GM18526 (cell line): ENCODE results near the gene DNAJB13.

ENCODE experiments used
- POLR2A ChIP-seq: IDR thresholded peaks from 3 replicates; pipeline ENCODE4 v1.6.1; 2011; ENCODE audit not compliant: insufficient read length; ENCODE audit errors: extremely low read depth

Gene DNAJB13

DNA sequence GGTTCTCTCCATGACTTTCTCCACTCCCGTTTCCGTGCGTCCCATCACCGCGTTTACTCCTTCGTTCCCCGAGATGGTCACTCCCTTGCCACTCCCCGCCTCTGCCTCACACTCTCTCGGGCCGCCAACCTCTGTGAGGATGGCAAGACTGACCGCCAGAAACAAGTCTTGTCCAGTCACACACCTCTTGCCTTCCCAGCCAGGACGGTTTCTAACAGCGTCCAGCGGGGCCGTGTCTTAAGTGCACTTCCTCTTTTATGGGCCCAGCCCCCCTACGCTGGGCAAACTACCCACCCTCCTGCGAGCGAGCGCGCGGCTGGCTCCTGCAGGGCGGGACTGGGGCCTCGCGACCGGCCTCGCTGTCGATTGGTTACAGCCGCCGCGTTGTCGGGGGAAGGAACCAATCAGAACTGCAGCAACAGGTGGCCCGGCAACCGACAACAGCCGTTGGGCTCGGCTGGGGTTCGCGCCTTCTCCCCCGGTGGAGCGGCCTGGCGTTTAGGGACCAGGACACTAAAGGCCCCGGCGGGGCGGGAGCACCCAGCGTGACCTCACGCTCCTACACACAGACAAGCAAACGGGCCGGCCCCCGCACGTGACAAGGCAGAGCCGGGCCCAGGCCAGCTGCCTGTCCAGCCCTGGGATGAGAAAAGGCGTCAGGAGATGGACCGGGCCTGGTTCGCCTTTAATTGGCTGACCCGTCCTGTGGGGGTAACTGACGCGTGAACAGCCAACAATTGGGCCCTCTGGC is 32.3 kb downstream of the DNAJB13 start:
- peak; percentile 46 for TF ChIP-seq POLR2A

DNA sequence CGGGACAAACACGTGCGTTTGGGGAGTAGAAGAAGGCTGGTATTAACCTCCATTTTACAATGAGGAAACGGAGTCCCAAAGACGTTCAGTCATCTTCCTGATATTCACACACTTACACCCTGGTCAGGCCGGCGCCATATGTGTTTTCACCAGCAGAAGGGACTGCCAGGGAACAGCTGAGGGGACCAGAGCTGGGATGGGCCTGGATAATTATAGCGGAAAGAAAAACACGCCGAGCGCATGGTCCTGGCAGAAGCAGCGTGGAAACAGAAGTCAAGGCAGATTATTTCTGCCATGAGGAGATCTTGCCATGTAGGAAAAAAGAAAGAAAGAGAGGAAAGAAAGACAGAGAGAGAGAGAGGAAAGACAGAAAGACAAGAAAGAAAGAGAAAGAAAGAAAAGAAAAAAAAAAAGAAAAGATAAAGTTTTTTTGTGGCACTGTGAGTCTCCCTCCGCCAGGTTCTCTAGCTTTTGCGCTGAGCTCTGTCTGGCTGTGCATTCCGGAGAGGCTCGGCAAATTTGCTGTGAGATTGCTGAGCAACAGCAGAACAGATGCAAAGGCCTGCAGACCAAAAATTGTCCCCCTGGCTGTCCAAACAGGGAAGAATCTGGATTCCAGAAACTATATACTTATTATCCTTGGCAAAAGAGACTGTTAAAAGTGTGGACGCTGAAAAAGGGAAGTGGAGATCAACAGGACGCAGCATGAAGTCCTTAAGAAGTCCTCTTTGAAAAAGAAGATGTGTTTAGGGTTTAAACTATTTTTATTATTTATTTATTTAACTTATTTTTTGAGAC is 33.1 kb downstream of the DNAJB13 start:
- no peak for TF ChIP-seq POLR2A

DNA sequence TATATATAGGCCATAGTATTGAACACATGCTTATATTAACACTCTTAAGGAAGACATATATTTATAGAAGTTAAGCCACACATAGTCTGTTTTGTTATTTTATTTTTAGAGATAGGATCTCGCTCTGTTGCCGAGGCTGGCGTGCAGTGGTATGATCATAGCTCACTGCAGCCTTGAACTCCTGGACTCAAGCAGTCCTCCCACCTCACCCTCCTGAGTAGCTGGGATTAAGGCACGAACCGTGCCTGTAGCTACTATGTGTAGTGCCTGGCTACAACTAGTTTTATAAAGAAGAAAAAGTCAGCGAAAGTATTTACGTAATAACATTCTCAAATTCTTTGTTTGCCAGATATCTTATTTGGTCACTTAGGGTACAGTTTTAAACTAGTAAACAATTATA is 37.4 kb downstream of the DNAJB13 start:
- TF ChIP-seq POLR2A = no peak

- no peak for TF ChIP-seq POLR2A
Measured at GRCh38 chr11:73989156-73989555, 38.3 kb downstream of the DNAJB13 start.

DNA sequence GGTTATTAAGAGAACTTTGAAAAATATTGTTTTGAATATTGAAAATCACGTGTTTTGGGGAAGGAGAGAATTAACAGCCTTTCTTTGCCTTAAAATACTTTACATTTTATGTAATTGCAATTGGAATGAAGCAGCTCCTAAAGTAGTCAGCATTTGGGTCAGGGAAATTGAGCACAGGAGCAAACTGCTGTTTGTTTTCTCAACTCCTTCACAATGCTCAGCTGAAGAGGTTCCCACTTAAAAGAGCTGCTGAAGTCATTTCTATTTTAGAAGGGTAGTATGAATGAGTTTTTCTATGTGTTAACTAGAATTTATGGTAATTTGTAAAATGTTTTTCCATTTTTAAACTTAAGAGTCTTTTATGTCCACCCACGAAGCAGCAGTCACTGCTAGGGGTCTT is 39.9 kb downstream of the DNAJB13 start:
- TF ChIP-seq POLR2A = no peak

- no peak for TF ChIP-seq POLR2A
Measured at GRCh38 chr11:73991471-73992006, 40.7 kb downstream of the DNAJB13 start.

DNA sequence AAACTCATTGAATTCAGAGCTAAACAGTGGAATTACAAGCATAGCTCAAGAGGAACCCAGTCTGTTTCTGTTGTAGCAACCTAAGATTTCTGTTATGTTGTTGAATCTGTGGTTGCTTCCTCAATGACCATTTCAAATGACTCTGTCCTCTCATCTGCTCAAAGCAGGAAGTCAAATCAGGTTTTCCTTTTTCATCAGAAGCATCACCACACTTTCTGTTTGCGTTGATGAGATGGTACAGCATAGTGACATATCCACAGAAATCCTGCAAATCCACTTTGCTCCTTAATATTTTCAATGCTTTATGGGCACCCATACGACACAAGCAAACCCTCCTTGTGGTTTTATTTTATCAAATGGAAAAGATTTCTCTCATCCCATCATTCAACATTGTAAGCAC is 44.4 kb downstream of the DNAJB13 start:
- no peak for TF ChIP-seq POLR2A

GRCh38 chr11:73995731-73996130 is 44.9 kb downstream of the DNAJB13 start:
- no peak for TF ChIP-seq POLR2A

GRCh38 chr11:73996161-73996747 is 45.4 kb downstream of the DNAJB13 start:
- no peak for TF ChIP-seq POLR2A

DNA sequence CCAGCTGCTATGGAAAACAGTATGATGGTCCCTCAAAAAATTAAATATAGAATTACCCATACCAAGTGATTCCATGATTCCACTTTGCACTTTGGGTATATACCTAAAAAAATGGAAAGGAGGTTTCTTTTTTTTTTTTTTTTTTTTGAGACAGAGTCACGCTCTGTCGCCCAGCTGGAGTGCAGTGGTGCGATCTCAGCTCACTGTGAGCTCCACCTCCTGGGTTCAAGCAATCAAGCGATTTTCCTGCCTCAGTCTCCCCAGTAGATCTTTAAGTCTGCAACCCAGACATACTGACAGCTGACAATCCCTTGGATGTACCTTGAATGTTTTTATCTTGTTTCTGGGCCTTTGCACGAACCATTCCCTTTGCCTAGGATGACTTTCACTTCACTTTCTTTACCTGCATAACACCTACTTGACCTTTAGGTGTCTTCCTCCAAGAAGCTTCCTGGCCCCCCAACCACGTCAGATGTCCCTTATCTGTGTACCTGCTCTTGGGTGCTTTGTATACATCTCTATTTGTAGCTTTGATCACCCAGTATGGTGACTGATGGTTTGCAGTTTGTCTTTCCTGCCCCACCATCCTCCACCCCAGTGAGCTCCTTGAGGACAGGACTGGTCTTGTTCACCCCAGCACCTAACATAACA is 46.4 kb downstream of the DNAJB13 start:
- no peak for TF ChIP-seq POLR2A

- no peak for TF ChIP-seq POLR2A
Measured at GRCh38 chr11:73998846-73999575, 48.2 kb downstream of the DNAJB13 start.

- TF ChIP-seq POLR2A = no peak
Measured at GRCh38 chr11:73999581-74000306, 48.9 kb downstream of the DNAJB13 start.

DNA sequence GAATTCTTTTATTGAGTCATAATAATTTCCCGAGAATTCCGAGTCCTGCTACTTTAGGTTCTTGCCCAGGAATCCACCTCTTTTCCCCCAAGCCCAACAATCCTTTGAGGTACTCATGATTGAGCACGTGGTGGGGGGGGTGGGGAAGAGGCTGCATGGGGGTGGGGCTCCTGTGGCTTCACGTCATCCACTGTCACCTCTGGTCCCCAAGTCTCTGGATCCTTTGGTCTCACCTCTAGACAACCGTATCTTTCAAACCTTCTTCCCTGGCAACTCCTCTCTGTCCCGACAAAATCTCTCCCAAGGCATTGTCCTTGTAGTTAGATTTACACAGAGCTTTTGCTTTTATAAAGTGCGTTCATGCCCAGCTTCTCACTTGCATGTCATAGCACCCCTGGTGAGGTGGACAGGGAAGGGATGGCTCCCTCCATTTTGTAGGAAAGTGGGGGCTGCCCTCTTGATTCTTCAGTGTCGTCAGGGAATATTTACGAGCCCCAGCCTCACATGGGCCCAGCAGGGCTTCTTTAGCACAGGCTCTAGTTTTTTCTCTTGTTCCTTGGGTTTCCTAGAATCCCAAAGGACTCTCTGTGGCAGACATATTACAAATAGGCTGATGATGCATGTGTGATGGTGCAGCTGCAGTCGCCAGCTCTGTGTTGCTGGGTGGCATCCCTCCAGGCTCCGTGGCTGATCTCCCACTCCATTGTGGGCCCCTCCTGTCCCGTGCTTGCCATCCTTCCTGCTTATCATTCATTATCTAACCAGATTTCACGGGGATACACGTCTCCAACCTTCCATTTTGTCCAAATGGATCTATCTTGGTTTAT is 49.7 kb downstream of the DNAJB13 start:
- no peak for TF ChIP-seq POLR2A
